PC-3 (cell line): ENCODE measurements around the gene MAP1LC3B2.
A peak's percentile ranks its signal among the peaks of the same experiment; 100 is the strongest.

ENCODE experiments used
- CTCF ChIP-seq: fragments of 300-600 bp; sonication (generic); conservative IDR thresholded peaks from 2 replicates; pipeline ENCODE4 v1.5.1; 2017; ENCODE audit warnings: antibody characterized with exemption, low read depth, mild to moderate bottlenecking, low read length
- EZH2 ChIP-seq: fragments of 300-600 bp; sonication (generic); IDR thresholded peaks from one replicate; pipeline ENCODE4 v1.6.1; 2017; ENCODE audit warnings: antibody characterized with exemption, mild to moderate bottlenecking, low read length; ENCODE audit not compliant: unreplicated experiment
- EZH2phosphoT487 ChIP-seq: fragments of 300-600 bp; sonication (generic); IDR thresholded peaks from 2 replicates; pipeline ENCODE4 v1.6.1; 2018; ENCODE audit warnings: mild to moderate bottlenecking, antibody characterized with exemption, low read length, borderline replicate concordance

DNA sequence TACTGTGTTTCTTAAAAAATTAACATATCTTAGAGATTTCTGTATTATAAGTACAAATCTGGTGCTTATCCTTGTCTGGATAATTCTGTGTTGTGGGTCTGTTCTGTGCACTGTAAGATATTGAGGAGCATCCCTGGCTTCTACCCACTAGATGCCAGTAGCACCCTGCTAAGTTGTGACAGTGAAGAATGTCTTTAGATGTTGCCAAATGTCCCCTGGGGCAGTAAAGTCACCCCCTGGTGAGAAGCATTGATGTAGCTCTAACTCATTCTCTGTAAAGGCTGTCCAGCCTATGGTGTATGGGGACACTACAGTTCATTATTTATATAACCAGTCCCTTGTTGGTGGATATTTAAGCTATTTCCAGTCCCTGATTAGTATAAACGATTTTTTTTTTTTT lies 31.4 kb downstream of the MAP1LC3B2 start:
- TF ChIP-seq EZH2phosphoT487 (no peak), EZH2 (no peak), CTCF (0 out of 2 replicates have a peak, but pooled peaks have one; percentile 26)
